NCI-H1048 (cell line): ENCODE results near the gene SLC25A53.
"Not testable (repeated sequence)": the region's sequence is repeated elsewhere in the genome, so short reads cannot be mapped to it uniquely, and the experiment has no call there.

Experiments
- DNase-seq: peaks from one replicate; lab custom pipeline; 2025; lab: John Stamatoyannopoulos, UW

SLC25A53 gene

GRCh38 chrX:104075778-104076445 lies 80.9 kb downstream of the SLC25A53 start, which contains the start of gene TMSB15C:
Gene TMSB15C, minus strand, starts transcription at chrX:104076236.
- DNase-seq = not testable (repeated sequence)

GRCh38 chrX:104062636-104063035 lies 94.2 kb downstream of the SLC25A53 start:
- not testable (repeated sequence) for DNase-seq

- not testable (repeated sequence) for DNase-seq
Measured at GRCh38 chrX:104054956-104055355, 101.9 kb downstream of the SLC25A53 start.
